ENCODE measurements around the gene CYBC1.

CYBC1 gene

GRCh38 chr17:82411396-82412053, 39.0 kb downstream of the CYBC1 start:
- Histone ChIP-seq H3K27ac (ENCODE audit: poor library complexity, severe bottlenecking) (no peak overlapping the region), H3K27me3 (ENCODE audit: insufficient read depth, poor library complexity, severe bottlenecking) (no peaks in the 10 kb centered on the region), H3K4me3 (ENCODE audit: severe bottlenecking) (no peak overlapping the region), H3K36me3 (ENCODE audit: low read depth) (peaks cover 4% of the 10 kb centered on the region; the same call in 1 of the 2 replicates), H3K9me3 (ENCODE audit: severe bottlenecking) (no peaks in the 10 kb centered on the region), H3K4me1 (ENCODE audit: insufficient read depth, poor library complexity, severe bottlenecking) (no peaks in the 10 kb centered on the region)
- ATAC-seq (ENCODE audit: low read depth) (no peak), DNase-seq (ENCODE audit: low spot score) (peak; percentile 62)
- TF ChIP-seq, protein P1, sequence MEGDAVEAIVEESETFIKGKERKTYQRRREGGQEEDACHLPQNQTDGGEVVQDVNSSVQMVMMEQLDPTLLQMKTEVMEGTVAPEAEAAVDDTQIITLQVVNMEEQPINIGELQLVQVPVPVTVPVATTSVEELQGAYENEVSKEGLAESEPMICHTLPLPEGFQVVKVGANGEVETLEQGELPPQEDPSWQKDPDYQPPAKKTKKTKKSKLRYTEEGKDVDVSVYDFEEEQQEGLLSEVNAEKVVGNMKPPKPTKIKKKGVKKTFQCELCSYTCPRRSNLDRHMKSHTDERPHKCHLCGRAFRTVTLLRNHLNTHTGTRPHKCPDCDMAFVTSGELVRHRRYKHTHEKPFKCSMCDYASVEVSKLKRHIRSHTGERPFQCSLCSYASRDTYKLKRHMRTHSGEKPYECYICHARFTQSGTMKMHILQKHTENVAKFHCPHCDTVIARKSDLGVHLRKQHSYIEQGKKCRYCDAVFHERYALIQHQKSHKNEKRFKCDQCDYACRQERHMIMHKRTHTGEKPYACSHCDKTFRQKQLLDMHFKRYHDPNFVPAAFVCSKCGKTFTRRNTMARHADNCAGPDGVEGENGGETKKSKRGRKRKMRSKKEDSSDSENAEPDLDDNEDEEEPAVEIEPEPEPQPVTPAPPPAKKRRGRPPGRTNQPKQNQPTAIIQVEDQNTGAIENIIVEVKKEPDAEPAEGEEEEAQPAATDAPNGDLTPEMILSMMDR (IDR thresholded peaks at IDR 0.05; ENCODE audit: poor library complexity, severe bottlenecking), result no peak

DNA sequence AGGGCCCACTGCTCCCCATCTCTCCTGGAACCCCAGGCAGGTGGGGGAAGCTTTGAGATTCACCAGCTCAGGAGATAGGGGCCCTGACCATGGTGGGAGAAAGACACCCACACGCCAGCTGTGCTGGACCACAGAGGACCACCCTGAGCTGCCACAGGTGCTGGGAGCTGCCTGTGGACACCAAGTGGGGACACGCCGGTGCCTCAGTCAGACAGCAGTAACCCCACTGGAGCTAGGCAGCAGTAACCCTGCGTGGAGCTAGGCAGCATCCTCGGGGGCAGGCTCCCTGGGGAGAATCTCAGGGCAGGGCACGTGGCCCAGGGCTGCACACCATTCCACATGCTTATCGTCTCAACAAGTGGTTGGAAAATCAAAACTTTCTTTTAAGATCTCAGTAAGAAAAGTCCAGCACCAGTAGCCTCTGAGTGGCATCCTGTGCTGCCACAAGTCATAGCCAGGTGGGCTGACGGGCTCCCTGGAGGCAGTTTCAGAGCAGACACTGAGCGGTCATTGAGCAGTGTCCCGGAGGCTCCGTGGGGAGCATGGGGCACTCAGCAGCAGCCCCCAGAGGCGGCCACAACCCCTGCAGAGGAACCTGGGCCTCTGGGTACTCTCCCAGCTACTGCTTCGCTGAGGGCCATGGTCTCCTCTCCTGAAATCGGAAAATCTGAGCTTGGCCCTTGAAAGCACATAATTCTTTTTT, 40.4 kb downstream of the CYBC1 start:
- TF ChIP-seq, protein P1 (IDR thresholded peaks at IDR 0.05; ENCODE audit: poor library complexity, severe bottlenecking), result no peak
- Histone ChIP-seq H3K9me3 (ENCODE audit: severe bottlenecking) (no peaks in the 10 kb centered on the region), H3K4me1 (ENCODE audit: insufficient read depth, poor library complexity, severe bottlenecking) (no peaks in the 10 kb centered on the region), H3K27ac (ENCODE audit: poor library complexity, severe bottlenecking) (no peak overlapping the region), H3K36me3 (ENCODE audit: low read depth) (peaks cover 4% of the 10 kb centered on the region; the same call in 1 of the 2 replicates), H3K4me3 (ENCODE audit: severe bottlenecking) (no peak overlapping the region), H3K27me3 (ENCODE audit: insufficient read depth, poor library complexity, severe bottlenecking) (no peaks in the 10 kb centered on the region)
- DNase-seq (ENCODE audit: low spot score) (peak; percentile 56), ATAC-seq (ENCODE audit: low read depth) (no peak)

GRCh38 chr17:82408938-82409318, 41.6 kb downstream of the CYBC1 start:
- no peak overlapping the region for H3K27ac ChIP-seq (ENCODE audit: poor library complexity, severe bottlenecking)
- ATAC-seq (ENCODE audit: low read depth), result no peak
- DNase-seq (ENCODE audit: low spot score), result peak; percentile 64
- TF ChIP-seq, protein P1 (IDR thresholded peaks at IDR 0.05; ENCODE audit: poor library complexity, severe bottlenecking), result no peak
- no peaks in the 10 kb centered on the region for H3K27me3 ChIP-seq (ENCODE audit: insufficient read depth, poor library complexity, severe bottlenecking)
- H3K4me1 ChIP-seq (ENCODE audit: insufficient read depth, poor library complexity, severe bottlenecking), result no peaks in the 10 kb centered on the region
- peaks cover 2% of the 10 kb centered on the region; the same call in 1 of the 2 replicates for H3K36me3 ChIP-seq (ENCODE audit: low read depth)
- no peak overlapping the region for H3K4me3 ChIP-seq (ENCODE audit: severe bottlenecking)
- H3K9me3 ChIP-seq (ENCODE audit: severe bottlenecking), result no peaks in the 10 kb centered on the region

DNA sequence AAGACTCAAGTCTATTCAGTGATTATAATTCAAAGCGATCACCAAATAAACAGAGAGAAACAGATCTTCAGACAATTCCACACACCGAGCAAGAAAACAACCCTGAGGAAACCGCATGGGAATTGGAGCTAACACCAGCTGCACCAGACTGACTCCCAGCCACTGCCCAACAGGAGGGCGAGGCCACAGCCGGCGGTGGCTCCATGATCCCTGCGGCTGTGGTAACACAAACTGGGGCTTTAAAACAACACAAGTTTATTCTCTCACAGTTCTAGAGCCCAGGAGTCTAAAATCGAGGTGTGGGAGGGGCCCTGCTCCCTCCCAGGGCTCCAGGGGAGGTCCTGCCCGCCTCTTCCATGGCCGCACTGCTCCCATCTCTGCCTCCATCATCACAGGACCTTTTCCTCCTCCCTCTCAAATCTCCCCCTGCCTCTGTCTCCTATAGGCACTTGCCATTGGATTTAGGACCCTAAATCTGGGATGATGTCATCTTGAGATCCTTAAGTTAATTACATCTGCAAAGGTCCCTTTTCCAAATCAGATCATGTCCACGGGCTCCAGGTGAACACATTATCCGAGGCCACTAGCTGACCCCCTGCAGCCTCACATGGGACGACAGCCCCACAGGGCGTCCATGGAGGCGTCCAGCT, 42.1 kb downstream of the CYBC1 start:
- H3K36me3 ChIP-seq (ENCODE audit: low read depth), result peaks cover 3% of the 10 kb centered on the region
- peak; percentile 44 for DNase-seq (ENCODE audit: low spot score)
- TF ChIP-seq, protein P1 (IDR thresholded peaks at IDR 0.05; ENCODE audit: poor library complexity, severe bottlenecking), result no peak
- H3K4me1 ChIP-seq (ENCODE audit: insufficient read depth, poor library complexity, severe bottlenecking), result no peaks in the 10 kb centered on the region
- no peak overlapping the region for H3K4me3 ChIP-seq (ENCODE audit: severe bottlenecking)
- no peaks in the 10 kb centered on the region for H3K27me3 ChIP-seq (ENCODE audit: insufficient read depth, poor library complexity, severe bottlenecking)
- H3K27ac ChIP-seq (ENCODE audit: poor library complexity, severe bottlenecking), result no peak overlapping the region
- ATAC-seq (ENCODE audit: low read depth), result no peak
- H3K9me3 ChIP-seq (ENCODE audit: severe bottlenecking), result no peaks in the 10 kb centered on the region
